Stomach (tissue), 9 donors: ENCODE measurements around the gene MAEA. TPM values are rescaled to one million over a fixed set of nuclear protein-coding genes. Genes with fewer than 3 reads are reported as not detected.

Source experiments
- DNase-seq, 2 donors: peaks; one replicate each; pipeline versions ENCODE4 v3.0.0 to v3.0.0-alpha.2; 2013 to 2019
- H3K27ac ChIP-seq, 5 donors: fragments of 200-600 bp in 4 of 5; sonication (generic) in 4 of 5; one replicate each; pipeline ENCODE4 v1.5.1; 2013 to 2019; ENCODE audit warnings: mild to moderate bottlenecking in 1 of 5, moderate library complexity in 1 of 5
- H3K27me3 ChIP-seq, 3 donors: fragments of 200-600 bp; sonication (generic); one replicate each; pipeline ENCODE4 v1.5.1; 2017 to 2019; ENCODE audit warnings: mixed run types in 1 of 3
- H3K36me3 ChIP-seq, 4 donors: fragments of 200-600 bp; sonication (generic); 1 replicate in 3 of 4; 2 replicates in 1 of 4; pipeline ENCODE4 v1.5.1; 2016 to 2019
- H3K4me1 ChIP-seq, 4 donors: fragments of 200-600 bp; sonication (generic); one replicate each; pipeline ENCODE4 v1.5.1; 2016 to 2019
- H3K4me3 ChIP-seq, 4 donors: fragments of 200-600 bp; sonication (generic) in 3 of 4; one replicate each; pipeline ENCODE4 v1.5.1; 2016 to 2019; ENCODE audit warnings: mild to moderate bottlenecking in 1 of 4
- H3K9me3 ChIP-seq, 4 donors: fragments of 200-600 bp; sonication (generic); one replicate each; pipeline ENCODE4 v1.5.1; 2016 to 2019
- EP300 ChIP-seq: sonication (generic); formaldehyde crosslinking; IDR thresholded peaks from one replicate; pipeline ENCODE4 v1.6.1; 2017; ENCODE audit warnings: antibody characterized with exemption
- POLR2A ChIP-seq, 4 donors: fragments of 450-650 bp; IDR thresholded peaks; one replicate each; pipeline ENCODE4 v1.6.1; 2016; ENCODE audit warnings: antibody characterized with exemption in 4 of 4, control low read depth in 2 of 4, mild to moderate bottlenecking in 1 of 4, moderate library complexity in 1 of 4
- POLR2AphosphoS5 ChIP-seq, 3 donors: sonication (generic); formaldehyde crosslinking; IDR thresholded peaks; one replicate each; pipeline ENCODE4 v1.6.1; 2016; ENCODE audit warnings: antibody characterized with exemption in 3 of 3
- WGBS, 5 donors: extraction: QIAGEN DNeasy Blood & Tissue Kit in 3 of 5; methylation state at CpG; one replicate each; pipeline versions ENCODE4 v1.1.5 to v1.1.7; 2013 to 2018; 5-methylcytosine and 5-hydroxymethylcytosine counted together
- intact Hi-C: fragments of 100-400 bp; cut with DNase I; formaldehyde crosslinking; loops from one replicate; pipeline ENCODE4 v1.15.1; 2023; ENCODE audit warnings: low total_unique reads
- polyA plus RNA-seq, 3 donors: library from polyadenylated mRNA; stranded (reverse); fragments of 200-250 nt; gene quantifications; one replicate each; pipeline ENCODE4 v1.2.3, GENCODE V29; 2013
- total RNA-seq, 5 donors: library from RNA; depleted of rRNA; stranded (reverse); fragments of >200 nt; gene quantifications; one replicate each; pipeline versions ENCODE4 v1.1.0 to v1.2.3, GENCODE V29; 2014 to 2016
- TF ChIP-seq, protein P1 (sequence below), 7 experiments: fragments of 450-650 bp in 4 of 7; fragments of 200-600 bp in 3 of 7; sonication (generic) in 3 of 7; IDR thresholded peaks; one replicate each; pipeline ENCODE4 v1.5.1; 2016 to 2019; ENCODE audit warnings: antibody characterized with exemption in 7 of 7, control low read depth in 2 of 7, mild to moderate bottlenecking in 1 of 7
- donor health status: healthy with polysubstance abuse.
- donor health status: Bipolar disorder and iron deficiency.
- donor health status: healthy.

Gene MAEA
- total and polyA plus RNA-seq, 8 donors: 34.0 to 295 (median 63.0) TPM

GRCh38 chr4:1385373-1386340 is 96.0 kb downstream of the MAEA start:
- TF ChIP-seq POLR2AphosphoS5 (IDR thresholded peaks at IDR 0.05): no peak
- TF ChIP-seq, protein P1, sequence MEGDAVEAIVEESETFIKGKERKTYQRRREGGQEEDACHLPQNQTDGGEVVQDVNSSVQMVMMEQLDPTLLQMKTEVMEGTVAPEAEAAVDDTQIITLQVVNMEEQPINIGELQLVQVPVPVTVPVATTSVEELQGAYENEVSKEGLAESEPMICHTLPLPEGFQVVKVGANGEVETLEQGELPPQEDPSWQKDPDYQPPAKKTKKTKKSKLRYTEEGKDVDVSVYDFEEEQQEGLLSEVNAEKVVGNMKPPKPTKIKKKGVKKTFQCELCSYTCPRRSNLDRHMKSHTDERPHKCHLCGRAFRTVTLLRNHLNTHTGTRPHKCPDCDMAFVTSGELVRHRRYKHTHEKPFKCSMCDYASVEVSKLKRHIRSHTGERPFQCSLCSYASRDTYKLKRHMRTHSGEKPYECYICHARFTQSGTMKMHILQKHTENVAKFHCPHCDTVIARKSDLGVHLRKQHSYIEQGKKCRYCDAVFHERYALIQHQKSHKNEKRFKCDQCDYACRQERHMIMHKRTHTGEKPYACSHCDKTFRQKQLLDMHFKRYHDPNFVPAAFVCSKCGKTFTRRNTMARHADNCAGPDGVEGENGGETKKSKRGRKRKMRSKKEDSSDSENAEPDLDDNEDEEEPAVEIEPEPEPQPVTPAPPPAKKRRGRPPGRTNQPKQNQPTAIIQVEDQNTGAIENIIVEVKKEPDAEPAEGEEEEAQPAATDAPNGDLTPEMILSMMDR (IDR thresholded peaks at IDR 0.05): no peak
- no peak for TF ChIP-seq POLR2A (IDR thresholded peaks at IDR 0.05)
- TF ChIP-seq EP300: no peak
- H3K27me3 ChIP-seq: no peaks in the 10 kb centered on the region
- intact Hi-C loops: no loop called here
- peaks cover 0 to 14% (median 11%) of the 10 kb centered on the region in 4 donors for H3K9me3 ChIP-seq
- no peaks in the 10 kb centered on the region for H3K4me1 ChIP-seq
- DNase-seq: no peak
- WGBS, 5 donors: 94 to 97% (median 95%) methylated on average over 22 to 44 of the region's 44 CpGs
- no peak overlapping the region for H3K27ac ChIP-seq
- H3K4me3 ChIP-seq: no peak overlapping the region
- H3K36me3 ChIP-seq: peaks cover 25 to 96% (median 82%) of the 10 kb centered on the region in 4 donors

Other genes with a start within 250 kb of the MAEA start
- gene RNF212, start 176.3 kb upstream of the MAEA start, total RNA-seq: 1 to 10 TPM in 1 of 5 donors, not detected in 4; 1.3 TPM
- 1 to 10 TPM; 1.7 to 4.8 (median 3.5) TPM for gene RNF212, start 176.3 kb upstream of the MAEA start, polyA plus RNA-seq
- 100 to 1,000 TPM in 1 of 5 donors, 10 to 100 TPM in 4; 12.8 to 224 (median 63.9) TPM for gene SPON2, start 117.3 kb upstream of the MAEA start, total RNA-seq
- 10 to 100 TPM; 20.1 to 54.6 (median 40.6) TPM for gene SPON2, start 117.3 kb upstream of the MAEA start, polyA plus RNA-seq
- 100 to 1,000 TPM in 3 of 5 donors, 10 to 100 TPM in 2; 85.0 to 415 (median 227) TPM for gene CTBP1, start 40.8 kb upstream of the MAEA start, total RNA-seq
- gene CTBP1, start 40.8 kb upstream of the MAEA start, polyA plus RNA-seq: 10 to 100 TPM; 72.7 to 90.4 (median 83.5) TPM
- 100 to 1,000 TPM in 1 of 5 donors, 10 to 100 TPM in 4; 15.1 to 103 (median 53.9) TPM for gene UVSSA, start 57.3 kb downstream of the MAEA start, total RNA-seq
- 1 to 10 TPM; 4.1 to 7.0 (median 5.2) TPM for gene UVSSA, start 57.3 kb downstream of the MAEA start, polyA plus RNA-seq
- not detected for gene NKX1-1, start 116.6 kb downstream of the MAEA start, total RNA-seq
- gene NKX1-1, start 116.6 kb downstream of the MAEA start, polyA plus RNA-seq: not detected